Fibroblast of pulmonary artery (primary cell): Measurements from ENCODE around the gene LRRFIP2.
A peak's percentile ranks its signal among the peaks of the same experiment; 100 is the strongest.

Experiments
- DNase-seq: peaks from one replicate; pipeline ENCODE4 v3.0.0-alpha.2; 2010; ENCODE audit warnings: low read depth
- H3K4me3 ChIP-seq: replicated peaks from 2 replicates; pipeline ENCODE4 v1.5.1; 2011; ENCODE audit warnings: low read depth, mild to moderate bottlenecking, control low read depth, low read length, moderate library complexity
- TF ChIP-seq, protein P1 (sequence below): IDR thresholded peaks from 2 replicates; pipeline ENCODE4 v1.5.1; 2011; ENCODE audit warnings: mild to moderate bottlenecking, control low read depth, low read length, inconsistent platforms; ENCODE audit errors: missing control alignments

LRRFIP2 gene

GRCh38 chr3:37189109-37189508, 14.7 kb upstream of the LRRFIP2 start:
- no peak overlapping the region for H3K4me3 ChIP-seq
- DNase-seq, result no peak

DNA sequence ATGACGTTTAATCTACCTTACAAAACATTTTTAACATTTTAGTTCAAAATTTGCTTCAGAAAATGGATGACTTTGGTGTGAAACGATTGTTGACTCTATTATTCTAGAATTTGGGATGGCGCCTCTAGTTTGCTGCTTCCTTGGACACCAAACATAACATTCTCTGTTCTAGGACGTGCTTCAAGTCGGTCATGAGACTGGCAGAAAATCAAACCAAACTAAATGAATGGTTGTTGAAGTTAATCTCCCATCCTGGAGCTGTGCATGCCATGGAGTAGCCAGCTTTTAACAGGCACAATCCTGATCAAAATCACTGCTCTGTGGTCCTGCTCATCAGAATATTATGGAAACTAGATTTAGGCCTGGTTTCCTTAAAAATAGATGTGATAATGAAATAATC, 9.6 kb upstream of the LRRFIP2 start:
- TF ChIP-seq, protein P1, sequence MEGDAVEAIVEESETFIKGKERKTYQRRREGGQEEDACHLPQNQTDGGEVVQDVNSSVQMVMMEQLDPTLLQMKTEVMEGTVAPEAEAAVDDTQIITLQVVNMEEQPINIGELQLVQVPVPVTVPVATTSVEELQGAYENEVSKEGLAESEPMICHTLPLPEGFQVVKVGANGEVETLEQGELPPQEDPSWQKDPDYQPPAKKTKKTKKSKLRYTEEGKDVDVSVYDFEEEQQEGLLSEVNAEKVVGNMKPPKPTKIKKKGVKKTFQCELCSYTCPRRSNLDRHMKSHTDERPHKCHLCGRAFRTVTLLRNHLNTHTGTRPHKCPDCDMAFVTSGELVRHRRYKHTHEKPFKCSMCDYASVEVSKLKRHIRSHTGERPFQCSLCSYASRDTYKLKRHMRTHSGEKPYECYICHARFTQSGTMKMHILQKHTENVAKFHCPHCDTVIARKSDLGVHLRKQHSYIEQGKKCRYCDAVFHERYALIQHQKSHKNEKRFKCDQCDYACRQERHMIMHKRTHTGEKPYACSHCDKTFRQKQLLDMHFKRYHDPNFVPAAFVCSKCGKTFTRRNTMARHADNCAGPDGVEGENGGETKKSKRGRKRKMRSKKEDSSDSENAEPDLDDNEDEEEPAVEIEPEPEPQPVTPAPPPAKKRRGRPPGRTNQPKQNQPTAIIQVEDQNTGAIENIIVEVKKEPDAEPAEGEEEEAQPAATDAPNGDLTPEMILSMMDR, result no peak
- peak; percentile 22 for DNase-seq
- H3K4me3 ChIP-seq, result no peak overlapping the region

More at GRCh38 chr3:37189109-37189508, 14.7 kb upstream of the LRRFIP2 start:
- TF ChIP-seq, protein P1, result no peak

- TF ChIP-seq, protein P1, result no peak
- DNase-seq, result peak; percentile 97
- no peak overlapping the region for H3K4me3 ChIP-seq
Observed at GRCh38 chr3:37183375-37183831, 9.0 kb upstream of the LRRFIP2 start.

DNA sequence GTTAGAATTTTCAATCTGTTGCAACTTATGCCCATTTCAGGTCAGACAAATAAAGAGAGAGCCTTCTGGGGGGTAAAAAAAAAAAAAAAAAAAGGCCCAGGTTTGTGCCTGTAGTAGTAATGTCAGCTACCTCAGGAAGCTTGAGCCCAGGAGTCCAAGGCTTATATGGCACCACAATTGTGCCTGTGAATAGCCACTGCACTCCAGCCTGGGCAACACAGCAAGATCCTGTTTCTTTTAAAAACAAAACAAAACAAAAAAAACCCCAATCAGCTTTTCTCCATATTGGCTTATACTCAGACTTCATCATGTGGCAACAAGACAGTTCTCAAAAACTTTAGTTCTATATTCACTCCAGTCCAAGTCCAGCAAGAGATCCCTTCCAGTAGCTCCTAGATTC, 8.4 kb upstream of the LRRFIP2 start:
- no peak overlapping the region for H3K4me3 ChIP-seq
- TF ChIP-seq, protein P1, result no peak
- DNase-seq, result no peak

GRCh38 chr3:37181756-37182155, 7.4 kb upstream of the LRRFIP2 start:
- peak; percentile 52 for DNase-seq
- H3K4me3 ChIP-seq, result no peak overlapping the region
- TF ChIP-seq, protein P1, result no peak

DNA sequence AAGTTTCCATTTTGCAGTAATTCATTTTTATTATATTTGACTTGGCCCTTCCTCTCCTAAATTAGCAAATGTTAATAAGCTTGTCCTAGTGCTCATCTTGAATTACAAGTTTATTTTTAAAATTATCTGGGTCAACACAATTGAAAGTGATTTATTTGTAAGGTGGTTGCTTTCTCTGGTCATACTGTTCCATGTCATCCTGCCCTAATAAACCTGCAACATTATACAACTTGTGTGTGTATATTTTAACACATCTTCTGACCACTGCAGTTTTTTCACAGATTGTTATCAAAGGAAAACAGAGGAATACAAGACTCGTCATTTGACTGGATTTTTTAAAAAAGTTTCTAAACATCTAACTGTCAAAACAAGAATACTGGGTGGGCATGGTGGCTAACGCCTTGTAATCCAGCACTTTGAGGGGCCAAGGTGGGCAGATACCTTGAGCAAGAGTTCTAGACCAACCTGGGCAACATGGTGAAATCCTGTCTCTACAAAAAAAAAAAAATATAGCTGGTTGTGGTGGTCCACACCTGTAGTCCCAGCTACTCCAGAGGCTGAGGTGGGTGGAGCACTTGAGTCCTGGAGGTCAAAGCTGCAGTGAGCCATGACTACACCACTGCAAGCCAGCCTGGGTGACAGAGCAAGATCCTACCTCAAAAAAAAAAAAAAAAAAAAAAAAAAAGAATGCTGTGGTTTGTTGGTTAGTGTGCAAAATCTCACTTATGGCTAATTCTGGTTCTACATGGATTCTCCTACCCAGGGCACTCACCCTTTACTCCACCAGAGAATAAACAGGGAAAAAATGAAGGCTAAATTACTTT, 5.0 kb upstream of the LRRFIP2 start:
- H3K4me3 ChIP-seq, result no peak overlapping the region
- TF ChIP-seq, protein P1, result no peak
- DNase-seq, result no peak

DNA sequence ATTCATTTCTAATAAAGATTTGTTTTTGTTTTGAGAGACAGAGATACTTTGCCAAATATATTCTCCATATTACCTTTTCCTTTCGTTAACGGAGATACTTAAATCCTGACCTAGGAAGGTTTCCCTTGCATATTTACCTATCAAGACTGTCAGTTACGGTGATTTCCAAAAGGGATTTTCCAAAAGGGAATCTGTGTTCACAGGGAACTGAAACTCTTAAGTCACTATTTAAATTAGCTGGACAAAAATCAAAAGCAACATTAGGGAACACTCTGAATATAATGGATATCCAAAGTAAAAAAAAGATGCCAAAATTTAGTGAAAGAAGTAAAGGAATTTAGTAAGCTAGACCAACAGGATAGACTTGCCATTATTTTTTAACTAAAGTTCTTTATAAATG, 576 bp downstream of the LRRFIP2 start:
- TF ChIP-seq, protein P1, result no peak
- DNase-seq, result no peak
- peak overlapping the region; percentile 90 for H3K4me3 ChIP-seq
